GM18507 (cell line): ENCODE measurements around the gene OR5M8.

Experiments used
- DNase-seq: peaks from one replicate; pipeline ENCODE4 v3.0.0; 2011; ENCODE audit warnings: low read depth; ENCODE audit not compliant: insufficient read length; ENCODE audit errors: extremely low spot score
- FAIRE-seq: peaks from 2 replicates; lab custom pipeline; 2011; peaks lifted over from hg19 to GRCh38; lab: Jason Lieb, UNC

OR5M8 gene

GRCh38 chr11:56491270-56491669, at the start of gene OR5M8:
Gene OR5M8, minus strand, starts transcription at chr11:56491370. Its CDS starts 0 bp downstream, at chr11:56491370.
- no peak for FAIRE-seq
- DNase-seq: no peak

- DNase-seq (no peak), FAIRE-seq (no peak)
Measured at GRCh38 chr11:56533054-56533740, 42.0 kb upstream of the OR5M8 start.

- DNase-seq (no peak), FAIRE-seq (no peak)
Measured at GRCh38 chr11:56531856-56532255, 40.7 kb upstream of the OR5M8 start.

- DNase-seq (no peak), FAIRE-seq (no peak)
Measured at GRCh38 chr11:56522008-56522407, 30.8 kb upstream of the OR5M8 start.

GRCh38 chr11:56513280-56513679, 22.1 kb upstream of the OR5M8 start:
- FAIRE-seq: no peak
- no peak for DNase-seq

- DNase-seq: no peak
Measured at GRCh38 chr11:56509439-56509838, 18.3 kb upstream of the OR5M8 start.

GRCh38 chr11:56497010-56497409, 5.8 kb upstream of the OR5M8 start:
- DNase-seq (no peak), FAIRE-seq (no peak)

More at GRCh38 chr11:56509439-56509838, 18.3 kb upstream of the OR5M8 start:
- no peak for FAIRE-seq

GRCh38 chr11:56495117-56495516, 3.9 kb upstream of the OR5M8 start:
- DNase-seq (no peak), FAIRE-seq (no peak)

GRCh38 chr11:56486801-56487200, 4.4 kb downstream of the OR5M8 start:
- FAIRE-seq (no peak), DNase-seq (no peak)

- no peak for DNase-seq
- no peak for FAIRE-seq
Measured at GRCh38 chr11:56474729-56475235, 16.4 kb downstream of the OR5M8 start.

- FAIRE-seq: no peak
- no peak for DNase-seq
Measured at GRCh38 chr11:56473252-56473651, 17.9 kb downstream of the OR5M8 start, which contains the start of gene OR5M3. Gene OR5M3, minus strand, starts transcription at chr11:56473352. Its CDS starts 2,855 bp downstream, at chr11:56470497.

- FAIRE-seq (no peak), DNase-seq (no peak)
Measured at GRCh38 chr11:56457076-56457475, 34.1 kb downstream of the OR5M8 start.

GRCh38 chr11:56453521-56453920, 37.6 kb downstream of the OR5M8 start:
- FAIRE-seq (no peak), DNase-seq (no peak)
